ENCODE measurements around the gene S100A12.

Gene S100A12

DNA sequence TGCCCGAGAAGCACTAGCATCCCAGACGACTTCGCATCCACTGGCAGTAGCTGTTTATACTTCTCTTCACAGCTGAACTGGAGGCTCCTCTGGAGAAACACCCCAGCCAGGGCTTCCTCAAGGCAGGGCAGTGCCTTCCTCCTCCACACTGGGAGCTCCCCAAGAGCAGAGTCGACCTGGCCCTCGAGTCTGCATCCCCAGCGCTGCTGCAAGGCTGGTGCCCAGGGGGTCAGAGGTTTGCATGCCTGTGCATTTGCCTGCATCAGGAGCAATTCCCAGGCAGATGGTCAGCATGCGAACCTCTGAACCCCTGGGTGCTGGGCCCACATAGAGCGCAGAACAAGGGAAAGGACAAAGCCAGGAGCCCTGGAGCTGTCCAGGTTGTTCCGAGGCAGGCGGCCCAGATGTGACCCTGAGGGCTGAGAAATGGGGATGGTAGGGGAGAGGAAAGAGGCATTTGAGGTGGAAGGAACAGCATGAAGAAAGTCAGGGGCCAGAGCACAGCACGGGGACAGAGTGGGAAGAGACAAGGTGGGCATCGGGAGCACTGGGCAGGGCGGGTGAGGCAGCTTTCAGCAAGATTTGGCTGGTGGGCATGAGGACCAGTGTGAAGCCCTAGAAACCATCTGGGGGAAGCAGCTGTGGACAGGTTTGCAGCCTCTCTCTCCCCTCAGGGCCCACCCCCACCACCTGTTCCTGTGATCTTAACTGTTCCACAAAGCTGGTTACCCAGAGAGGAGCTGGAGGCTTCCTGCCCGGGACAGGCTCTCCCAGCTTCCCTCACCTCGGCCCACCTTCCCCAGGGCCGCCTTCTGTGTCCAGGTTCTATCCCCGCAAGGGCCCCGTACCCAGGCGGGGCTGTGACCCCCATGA lies 21.9 kb upstream of the S100A12 start:
- DNase-seq (ENCODE audit: low spot score), result no peak

DNA sequence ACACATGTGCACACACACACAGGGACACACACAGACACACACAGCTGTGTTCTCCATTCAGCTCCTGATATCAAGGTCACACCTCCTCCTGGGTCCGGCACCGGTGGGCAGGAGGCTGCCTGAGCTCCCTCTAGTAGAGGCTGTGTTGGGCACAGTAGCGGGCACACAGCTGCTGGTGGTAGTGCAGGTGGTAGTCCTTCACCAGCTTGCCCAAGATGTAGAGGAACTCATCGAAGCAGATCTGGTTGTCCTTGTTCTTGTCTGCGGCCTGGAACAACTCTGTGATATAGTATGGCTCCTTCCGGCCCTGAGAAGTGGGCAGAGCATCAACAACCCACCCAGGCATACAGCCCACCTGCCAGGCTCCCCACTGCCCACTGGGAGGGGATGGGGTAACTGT lies 21.0 kb upstream of the S100A12 start:
- no peak for DNase-seq (ENCODE audit: low spot score)

GRCh38 chr1:153395776-153396175 lies 20.4 kb upstream of the S100A12 start:
- no peak for DNase-seq (ENCODE audit: low spot score)

- no peak for DNase-seq (ENCODE audit: low spot score)
These were observed 19.8 kb upstream of the S100A12 start for GRCh38 chr1:153395136-153395685.

DNA sequence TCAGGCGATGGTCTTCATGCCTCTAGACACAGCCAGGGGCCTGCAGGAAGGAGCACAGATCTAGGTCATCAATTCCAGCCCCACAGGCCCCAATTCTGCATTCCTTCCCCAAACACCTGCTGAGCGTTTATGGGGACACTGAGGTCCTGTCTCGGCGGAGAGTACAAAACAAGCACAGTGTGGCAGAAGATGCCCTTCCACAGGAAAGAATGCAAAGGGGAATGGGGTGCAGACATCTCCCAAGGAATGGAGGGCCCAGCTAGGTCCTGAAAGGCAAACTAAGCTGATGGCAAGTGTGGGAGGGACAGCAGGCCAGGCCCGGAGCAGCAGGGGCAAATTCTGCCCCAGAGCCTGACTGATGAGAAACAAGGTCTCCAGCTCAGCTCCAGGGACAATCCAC lies 19.0 kb upstream of the S100A12 start:
- DNase-seq (ENCODE audit: low spot score), result no peak

DNA sequence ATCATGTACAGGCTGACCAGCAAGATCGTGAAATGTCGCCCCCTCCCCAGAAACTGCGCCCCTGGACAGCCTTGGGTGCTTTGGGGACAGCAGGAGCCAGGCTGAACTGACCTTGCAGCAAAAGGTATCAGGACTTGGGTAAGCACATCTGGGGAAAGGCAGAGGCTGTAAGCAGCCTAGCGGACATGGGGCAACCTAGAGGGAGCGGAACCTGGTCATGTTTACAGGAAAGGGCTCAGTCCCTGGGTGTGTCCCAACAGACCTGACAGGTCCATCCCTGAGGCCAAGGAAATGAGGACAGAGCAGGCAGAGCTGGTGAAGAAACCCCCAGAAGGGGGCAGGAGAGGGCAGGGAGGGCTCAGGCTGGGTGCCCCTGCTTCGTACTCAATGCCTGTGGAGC lies 18.5 kb upstream of the S100A12 start:
- no peak for DNase-seq (ENCODE audit: low spot score)

GRCh38 chr1:153392822-153393221 lies 17.4 kb upstream of the S100A12 start:
- no peak for DNase-seq (ENCODE audit: low spot score)

GRCh38 chr1:153392258-153392657 lies 16.8 kb upstream of the S100A12 start:
- no peak for DNase-seq (ENCODE audit: low spot score)

DNA sequence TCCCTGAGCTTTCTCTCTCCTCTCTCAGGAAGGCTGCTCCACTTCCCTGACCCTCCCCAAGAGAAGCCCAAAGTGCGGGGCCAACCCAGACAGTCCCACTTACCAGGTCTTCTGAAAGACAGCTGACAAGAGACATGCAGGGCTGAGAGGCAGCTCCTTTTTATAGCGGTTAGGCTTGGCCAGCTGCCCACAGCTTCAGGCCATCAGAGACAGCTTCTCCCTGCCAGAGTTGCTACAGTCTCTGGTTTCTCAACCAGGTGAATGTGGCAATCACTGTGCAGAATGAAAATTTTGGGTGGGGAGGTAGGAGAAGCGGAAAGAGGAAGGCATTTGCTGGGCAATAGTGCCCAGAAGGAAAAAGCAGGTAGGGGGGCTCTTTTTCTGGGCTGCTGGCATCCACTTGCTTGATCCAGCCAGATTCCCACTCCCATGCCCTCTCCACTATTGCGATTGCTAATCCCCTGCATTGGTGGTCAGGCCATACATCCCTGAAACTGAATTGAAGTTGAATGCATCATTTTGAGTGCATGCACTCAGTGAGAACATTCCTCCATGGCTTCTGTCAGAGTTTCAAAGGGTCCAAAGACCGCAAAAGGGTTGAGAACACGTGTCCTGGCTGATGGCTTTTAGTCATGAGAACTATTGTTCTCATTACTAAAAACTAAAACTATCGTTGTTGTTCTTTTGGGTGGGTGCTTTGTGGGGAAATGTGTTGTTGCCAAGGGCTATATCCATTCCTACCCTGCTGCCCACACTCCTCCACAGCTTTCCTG lies 15.7 kb upstream of the S100A12 start, which contains the start of gene S100A8:
Gene S100A8, minus strand, starts transcription at position 136 of the 773 bp plus-strand sequence. CDS start 538 bp downstream, outside the sequence.
- no peak for DNase-seq (ENCODE audit: low spot score)

- no peak for DNase-seq (ENCODE audit: low spot score)
These were observed 14.8 kb upstream of the S100A12 start for GRCh38 chr1:153389973-153390879.

DNA sequence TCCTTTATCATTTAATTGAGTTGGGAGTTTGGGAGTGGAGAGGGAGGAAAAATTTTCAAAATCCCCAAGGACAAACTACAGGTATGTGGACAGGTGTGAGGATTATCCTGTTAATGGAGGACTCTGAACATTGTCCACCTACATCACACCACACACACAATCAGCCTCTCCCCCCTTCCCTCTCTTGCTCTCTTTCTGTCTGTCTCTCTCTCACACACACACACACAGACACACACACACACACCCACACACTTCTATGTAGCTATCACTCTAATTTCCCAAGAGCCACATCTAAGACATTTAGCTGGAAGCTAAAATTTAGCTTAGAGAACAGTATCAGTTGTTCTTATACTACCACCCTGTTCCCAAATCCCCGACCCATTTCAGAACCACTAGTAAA lies 14.0 kb upstream of the S100A12 start:
- no peak for DNase-seq (ENCODE audit: low spot score)

DNA sequence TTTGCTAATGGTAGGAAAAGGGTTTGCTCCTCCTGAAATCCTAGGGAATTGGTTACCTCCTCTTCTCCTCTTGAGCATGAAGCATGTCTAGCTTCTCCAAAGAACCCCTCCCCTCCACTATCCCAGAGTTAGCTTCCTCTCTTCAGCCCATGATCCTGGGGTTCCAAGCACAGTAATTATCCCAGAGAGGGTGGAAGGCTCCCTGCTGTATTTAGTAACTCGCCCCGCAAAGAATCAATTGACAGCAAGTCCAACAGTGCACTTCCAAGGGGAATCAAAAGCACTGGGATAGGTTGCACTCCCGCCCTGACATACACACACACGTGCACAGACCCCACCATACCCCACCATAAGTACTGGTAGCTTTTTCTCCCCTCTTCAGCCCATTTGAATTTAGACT lies 12.4 kb upstream of the S100A12 start:
- DNase-seq (ENCODE audit: low spot score), result no peak

GRCh38 chr1:153387001-153387400 lies 11.6 kb upstream of the S100A12 start:
- DNase-seq (ENCODE audit: low spot score), result no peak

GRCh38 chr1:153386500-153386901 lies 11.1 kb upstream of the S100A12 start:
- no peak for DNase-seq (ENCODE audit: low spot score)

DNA sequence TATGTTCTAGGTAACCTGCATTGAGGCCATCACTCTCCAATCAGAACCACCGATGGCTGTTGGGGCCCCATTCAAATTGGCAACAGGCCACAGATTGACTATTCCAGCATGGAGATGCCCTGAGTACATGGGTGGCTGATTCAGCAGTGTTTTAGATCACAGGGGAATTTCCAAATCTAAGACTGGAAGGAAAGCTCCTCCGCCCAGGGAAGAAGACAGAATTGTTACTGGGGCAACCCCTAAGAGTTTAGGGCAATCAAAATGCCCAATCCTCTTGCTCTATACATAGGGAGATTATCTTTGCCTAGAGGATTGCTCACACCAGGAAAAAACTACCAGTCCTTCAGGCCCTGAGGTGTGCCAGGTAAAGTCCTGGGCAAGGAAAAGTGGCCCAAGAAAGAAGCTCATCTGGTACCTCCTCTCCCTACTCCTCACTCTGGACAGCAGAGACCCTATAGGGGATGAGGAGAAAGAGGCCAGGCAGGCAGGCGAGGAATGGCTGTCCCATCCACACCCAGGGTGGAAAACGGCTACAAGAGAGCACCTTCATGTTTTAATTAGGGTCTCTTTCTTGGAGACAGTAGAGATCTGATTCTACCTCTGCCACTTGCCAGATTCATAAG lies 9.6 kb upstream of the S100A12 start:
- DNase-seq (ENCODE audit: low spot score), result no peak

DNA sequence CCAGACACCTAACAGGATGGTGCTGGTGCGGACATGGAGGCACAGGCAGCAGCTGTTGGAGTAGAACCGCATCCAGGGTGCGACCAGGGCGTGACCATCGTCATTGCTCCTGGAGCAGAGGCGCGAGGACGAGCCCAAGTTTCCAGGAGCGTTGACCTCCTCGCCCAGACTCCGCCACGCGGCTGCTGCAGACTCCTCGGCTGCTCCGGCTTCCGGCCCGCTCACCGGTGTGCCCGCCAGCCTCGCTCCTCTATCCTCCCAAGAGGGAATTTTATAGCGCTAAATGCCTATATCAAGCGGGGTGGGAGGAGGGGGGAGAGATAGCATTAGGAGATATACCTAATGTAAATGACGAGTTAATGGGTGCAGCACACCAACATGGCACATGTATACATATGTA lies 5.3 kb upstream of the S100A12 start:
- DNase-seq (ENCODE audit: low spot score), result no peak

DNA sequence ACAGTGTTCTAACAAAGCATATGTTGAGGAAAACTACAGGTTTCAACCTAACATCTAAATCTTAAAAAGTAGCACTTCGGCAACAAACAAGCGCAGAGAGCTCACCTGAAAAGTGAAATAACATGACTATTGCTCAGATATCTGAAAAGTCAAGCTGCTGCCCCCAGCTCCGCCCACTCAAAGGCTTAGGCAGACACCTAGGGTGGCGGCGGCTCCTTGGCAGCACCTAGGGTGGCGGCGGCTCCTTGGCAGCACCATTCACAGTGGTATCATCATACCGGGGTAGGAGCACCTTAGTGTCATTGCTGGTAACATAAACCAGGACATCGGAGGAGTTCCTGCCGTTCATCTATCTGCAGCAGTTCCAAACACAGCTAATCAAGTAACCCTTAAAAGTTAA lies 4.2 kb upstream of the S100A12 start:
- DNase-seq (ENCODE audit: low spot score), result no peak

DNA sequence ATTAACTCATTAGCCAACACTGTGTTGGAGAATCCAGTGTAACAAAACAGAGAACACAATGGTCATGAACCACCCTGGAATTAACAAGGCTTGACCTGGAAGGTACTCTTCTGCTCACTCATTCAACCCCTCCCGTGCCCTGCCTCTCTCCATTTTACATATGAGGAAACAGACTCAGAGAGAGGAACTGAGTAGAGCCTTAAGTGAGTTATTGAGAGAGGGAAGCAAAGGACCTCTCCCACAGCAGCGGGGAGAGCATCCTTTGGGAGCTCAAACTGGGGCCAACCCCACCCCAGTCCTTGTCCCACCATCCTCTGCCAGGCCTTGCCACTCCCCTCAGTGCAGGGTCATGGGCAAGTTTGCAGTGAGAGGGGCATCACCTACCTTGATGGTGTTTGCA lies 1.4 kb downstream of the S100A12 start:
- DNase-seq (ENCODE audit: low spot score), result no peak

DNA sequence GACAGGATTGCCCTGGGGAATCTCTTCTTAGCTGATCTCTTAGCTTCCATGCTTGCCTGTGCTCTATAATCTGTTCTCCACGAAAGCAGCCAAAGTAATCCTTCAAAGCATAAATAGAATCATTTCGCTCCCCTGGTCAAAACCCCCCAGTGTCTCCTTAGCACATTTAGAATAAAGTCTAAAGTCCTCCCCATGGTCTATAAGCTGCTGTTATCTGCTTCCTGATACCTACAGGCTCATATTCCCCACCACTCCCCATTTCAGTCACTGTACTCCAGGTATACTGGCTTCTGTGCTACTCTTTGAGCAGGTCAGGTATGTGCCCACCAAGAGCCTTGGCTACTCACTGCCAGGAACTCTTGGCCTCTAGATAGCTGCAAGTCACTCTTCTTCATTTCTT lies 2.9 kb downstream of the S100A12 start:
- DNase-seq (ENCODE audit: low spot score), result no peak

GRCh38 chr1:153371231-153371630 lies 4.2 kb downstream of the S100A12 start:
- DNase-seq (ENCODE audit: low spot score), result no peak

- no peak for DNase-seq (ENCODE audit: low spot score)
These were observed 5.3 kb downstream of the S100A12 start for GRCh38 chr1:153370146-153370545.

Measured in AG20443 (cell line).